ENCODE measurements around the gene CABP2.
"Not testable (repeated sequence)": the region's sequence is repeated elsewhere in the genome, so short reads cannot be mapped to it uniquely, and the experiment has no call there.

CABP2 gene

DNA sequence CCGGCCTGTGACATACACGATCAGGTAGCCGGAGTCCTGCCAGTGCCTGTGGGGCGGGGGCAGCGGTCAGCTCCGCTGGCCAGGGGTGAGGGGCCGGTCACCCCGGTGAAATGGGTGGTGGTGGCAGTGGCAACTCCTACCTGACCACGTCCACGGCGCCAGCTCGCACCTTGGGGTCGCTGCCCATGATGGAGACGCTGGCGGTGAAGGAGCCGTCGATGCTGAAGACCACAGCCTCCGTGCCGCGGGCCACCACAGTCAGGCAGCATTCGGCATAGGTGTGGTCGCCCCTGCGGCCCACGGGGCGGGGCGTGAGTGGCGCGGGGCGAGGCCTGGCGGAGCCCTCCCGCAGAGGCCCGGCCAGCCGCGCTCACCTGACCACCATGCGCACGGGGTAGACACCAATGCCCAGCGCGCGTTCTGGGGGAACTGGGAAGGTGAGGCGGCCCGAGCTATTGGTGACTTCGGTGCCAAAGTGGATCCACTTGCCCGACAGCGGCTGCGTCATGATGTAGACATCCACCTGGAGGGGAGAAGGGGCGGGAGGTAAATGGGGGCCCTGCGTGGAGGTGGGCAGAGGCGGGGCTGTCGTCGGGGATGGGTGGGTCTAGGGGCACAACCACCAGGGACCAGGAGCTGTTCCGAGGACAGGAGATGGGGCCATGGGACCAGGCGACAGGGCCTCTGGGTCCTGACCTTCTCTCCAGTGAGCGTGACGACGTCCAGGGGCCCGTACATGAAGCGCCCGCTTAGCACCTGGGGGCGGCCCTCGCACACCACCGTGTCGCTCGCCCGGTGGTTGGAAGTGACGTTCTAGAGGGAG is 29.5 kb downstream of the CABP2 start:
- no peak for DNase-seq

DNA sequence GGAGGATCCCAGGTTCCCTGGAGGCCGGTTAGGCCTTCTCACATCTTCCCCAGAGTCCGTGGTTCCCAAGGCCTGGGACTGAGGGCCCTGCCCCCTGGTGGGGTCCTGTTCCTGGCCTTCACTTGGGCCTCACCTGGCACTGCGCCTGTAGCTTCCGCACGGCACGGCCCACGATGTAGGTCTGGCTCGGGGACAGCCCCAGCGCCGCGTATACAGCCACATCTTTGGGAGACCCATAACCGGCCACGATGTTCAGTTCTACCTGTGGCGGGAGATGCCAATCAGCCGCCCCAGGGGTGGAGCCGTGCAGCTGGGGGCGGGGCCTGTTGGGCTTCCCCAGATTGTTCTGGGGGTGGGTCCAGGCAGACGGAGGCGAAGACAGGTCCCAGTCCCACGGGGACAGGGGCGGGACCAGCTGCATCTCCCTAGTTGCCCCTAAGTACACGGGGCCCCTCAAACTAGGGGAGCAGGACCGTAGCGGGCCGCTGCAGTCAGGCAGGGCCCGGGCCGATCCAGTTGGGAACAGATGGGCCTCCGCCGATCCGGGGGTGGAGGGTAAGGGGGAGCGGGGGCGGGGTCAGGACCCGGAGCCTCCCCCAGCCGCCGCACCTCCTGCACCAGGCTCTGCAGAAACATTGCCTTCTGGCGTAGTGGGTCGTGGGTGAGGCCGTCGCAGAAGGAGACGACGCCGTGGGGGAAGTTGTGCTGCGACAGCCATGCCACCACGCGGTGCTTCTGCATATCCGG is 30.3 kb downstream of the CABP2 start:
- no peak for DNase-seq

DNA sequence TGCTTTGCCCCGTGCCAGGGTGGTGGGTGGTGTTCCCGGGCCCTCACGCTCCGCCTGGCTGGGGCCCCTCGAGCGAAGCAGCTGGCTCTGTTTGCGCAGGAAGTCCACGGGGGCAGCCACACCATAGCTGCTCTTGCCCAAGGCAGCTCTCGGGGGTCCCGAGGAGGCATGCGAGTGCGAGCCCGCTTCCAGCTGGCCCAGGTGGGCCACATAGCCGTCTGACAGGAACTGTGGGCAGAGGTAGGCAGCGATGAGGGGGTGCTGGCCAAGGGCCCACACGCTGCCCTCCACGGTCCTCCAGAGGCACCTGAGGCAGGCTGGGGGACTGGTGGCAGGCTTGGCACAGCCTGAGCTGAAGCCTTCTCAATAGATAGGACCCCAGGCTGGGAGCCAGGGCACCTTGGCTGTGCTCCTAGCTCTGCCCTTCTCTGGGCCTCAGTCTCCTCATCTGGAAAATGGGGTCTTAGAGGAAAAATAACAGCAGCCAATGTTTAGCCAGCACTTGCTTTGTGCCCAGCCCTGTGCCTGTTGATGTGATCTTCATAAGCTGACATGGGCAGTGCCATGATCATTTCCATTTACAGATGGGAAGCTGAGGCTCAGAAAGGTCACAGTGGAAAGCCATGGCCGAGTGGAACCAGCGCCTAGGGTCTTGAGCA is 31.0 kb downstream of the CABP2 start:
- no peak for DNase-seq

DNA sequence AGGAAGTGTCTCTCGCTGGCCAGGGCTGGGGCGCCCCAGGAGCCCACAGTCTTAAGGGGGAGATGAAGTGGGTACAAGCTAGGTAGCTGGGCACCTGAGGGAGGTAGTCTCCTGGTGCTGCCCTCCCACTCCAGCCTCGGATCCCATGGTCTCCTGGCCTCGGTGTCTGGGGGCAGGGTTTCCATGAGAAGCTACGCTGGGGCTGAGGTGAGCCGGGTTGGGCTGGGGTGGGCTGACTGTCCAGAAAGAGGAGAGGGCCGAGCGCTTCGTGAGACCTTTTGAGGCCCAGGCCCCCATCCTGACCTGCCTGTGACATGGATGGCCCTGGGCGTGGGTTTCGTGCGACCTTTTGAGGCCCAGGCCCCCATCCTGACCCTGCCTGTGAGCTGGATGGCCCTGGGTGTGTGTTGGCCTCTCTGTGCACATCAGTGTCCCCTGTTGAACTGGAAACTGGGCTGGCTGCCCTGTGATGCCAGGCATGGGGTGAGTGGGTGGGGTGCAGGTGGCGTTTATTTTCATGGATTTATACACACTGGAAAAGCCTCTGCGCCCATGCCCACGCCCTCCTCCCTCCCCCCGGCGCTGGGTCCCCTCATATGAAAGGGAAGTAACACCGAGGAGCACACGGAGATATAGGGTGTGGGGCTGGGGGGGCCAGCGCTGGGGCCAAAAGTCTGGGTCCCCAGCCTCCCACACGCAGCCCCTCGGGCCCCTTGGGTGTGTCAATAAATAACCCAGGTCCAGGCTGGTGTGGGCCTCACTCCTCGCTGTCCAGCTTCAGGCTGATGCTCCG is 31.8 kb downstream of the CABP2 start:
- DNase-seq, result no peak

DNA sequence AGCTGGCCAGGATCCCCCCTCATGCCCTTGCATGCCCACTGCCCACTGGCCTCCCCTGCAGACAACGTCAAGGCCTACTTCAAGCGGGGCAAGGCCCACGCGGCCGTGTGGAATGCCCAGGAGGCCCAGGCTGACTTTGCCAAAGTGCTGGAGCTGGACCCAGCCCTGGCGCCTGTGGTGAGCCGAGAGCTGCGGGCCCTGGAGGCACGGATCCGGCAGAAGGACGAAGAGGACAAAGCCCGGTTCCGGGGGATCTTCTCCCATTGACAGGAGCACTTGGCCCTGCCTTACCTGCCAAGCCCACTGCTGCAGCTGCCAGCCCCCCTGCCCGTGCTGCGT is 32.5 kb downstream of the CABP2 start:
- DNase-seq, result no peak

DNA sequence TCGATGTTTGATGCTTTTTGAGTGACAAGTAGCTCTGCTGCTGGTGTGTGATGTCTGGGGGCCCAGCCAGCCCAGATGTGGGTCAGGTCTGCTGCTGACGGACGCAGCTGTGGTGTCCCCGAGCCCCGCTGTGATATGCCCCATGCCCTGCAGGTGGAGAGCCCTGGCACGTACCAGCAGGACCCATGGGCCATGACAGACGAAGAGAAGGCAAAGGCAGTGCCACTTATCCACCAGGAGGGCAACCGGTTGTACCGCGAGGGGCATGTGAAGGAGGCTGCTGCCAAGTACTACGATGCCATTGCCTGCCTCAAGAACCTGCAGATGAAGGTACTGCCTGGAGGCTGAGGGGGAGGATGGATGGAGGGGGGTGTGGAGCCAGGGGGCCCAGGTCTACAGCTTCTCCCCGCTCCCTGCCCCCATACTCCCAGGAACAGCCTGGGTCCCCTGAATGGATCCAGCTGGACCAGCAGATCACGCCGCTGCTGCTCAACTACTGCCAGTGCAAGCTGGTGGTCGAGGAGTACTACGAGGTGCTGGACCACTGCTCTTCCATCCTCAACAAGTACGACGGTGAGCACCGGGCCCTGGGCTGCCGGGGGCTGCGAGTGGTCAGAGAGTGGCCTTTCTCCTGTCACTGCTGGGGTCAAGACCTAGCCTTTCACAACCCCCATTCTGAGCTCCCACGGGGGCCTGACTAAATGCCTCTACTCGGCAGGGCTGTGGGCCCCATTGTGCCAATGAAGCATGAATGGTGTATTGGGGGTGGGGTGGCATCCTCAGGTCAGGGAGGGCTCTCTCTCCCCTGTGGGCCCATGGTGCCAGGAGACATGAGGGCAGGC is 33.1 kb downstream of the CABP2 start:
- no peak for DNase-seq

DNA sequence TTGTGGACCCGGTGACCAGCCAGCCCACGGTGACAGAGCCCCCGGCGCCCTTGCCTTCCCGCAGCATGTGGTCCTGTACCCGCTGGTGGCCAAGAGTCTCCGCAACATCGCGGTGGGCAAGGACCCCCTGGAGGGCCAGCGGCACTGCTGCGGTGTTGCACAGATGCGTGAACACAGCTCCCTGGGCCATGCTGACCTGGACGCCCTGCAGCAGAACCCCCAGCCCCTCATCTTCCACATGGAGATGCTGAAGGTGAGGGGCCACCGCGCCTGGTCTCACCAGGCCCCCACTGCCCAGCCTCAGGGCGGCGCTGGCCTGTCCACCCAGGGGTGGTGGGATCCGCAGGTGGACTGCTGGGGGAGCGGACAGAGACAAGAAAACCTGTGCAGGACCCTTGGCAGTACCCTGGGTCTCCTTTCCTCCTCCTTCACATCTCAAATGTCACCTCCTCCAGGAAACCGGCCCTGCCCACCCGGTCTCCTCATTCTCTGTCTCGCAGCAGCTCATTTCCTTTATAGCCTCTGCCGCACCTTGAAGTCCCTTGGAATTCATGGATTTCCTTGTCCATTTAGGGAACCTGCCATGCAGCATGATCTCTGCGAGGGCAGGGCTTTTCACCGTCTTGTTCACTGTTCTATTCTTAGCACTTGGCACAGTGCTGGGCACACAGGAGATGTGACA is 33.9 kb downstream of the CABP2 start:
- DNase-seq, result no peak

DNA sequence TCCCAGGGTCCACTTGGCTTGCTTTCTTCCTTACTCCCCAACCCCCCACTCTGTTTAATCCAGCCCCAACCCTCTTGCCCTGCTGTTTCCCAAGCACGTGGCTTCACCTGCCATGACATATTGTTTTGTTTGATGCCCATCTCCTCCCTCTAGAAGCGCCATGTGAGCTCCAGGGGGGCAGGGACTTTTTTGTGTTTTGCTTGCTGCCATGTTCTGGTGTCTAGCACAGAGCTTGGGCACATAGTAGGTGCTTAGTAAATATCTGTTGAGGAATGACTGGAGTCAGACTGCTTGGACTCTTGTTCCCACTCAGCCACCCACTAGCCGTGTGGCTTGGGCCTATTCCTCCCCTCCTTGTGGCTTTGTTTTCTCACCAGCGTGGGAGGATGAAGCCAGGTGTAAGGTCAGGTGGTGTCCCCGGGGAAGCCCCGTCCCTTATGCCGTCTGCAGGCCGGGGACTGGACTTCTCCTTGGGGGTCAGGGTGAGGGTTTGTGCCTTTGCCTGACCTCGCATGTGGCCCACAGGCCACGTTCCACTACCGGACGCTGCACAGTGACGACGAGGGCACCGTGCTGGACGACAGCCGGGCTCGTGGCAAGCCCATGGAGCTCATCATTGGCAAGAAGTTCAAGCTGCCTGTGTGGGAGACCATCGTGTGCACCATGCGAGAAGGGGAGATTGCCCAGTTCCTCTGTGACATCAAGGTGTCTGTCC is 36.6 kb downstream of the CABP2 start:
- no peak for DNase-seq

DNA sequence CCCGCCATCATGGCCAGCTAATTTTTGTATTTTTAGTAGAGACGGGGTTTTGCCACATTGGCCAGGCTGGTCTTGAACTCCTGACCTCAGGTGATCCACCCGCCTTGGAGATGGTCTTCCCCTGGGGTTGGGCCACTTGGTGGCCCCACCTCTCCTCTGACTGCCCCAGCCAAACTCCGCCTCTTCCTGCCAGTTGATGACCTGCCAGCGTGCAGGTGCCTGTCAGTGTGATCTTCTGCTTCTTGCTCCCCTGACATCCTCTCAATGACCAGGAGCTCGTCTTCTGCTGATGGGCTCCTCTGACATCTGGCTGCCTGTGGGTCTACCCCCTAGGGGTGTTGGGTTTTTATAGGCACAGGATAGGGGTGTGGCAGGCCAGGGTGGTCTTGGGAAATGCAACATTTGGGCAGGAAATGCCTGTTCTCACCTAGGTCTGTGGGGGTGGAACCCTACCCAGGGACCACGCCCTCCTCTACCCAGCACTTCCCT is 37.3 kb downstream of the CABP2 start:
- DNase-seq, result not testable (repeated sequence)

DNA sequence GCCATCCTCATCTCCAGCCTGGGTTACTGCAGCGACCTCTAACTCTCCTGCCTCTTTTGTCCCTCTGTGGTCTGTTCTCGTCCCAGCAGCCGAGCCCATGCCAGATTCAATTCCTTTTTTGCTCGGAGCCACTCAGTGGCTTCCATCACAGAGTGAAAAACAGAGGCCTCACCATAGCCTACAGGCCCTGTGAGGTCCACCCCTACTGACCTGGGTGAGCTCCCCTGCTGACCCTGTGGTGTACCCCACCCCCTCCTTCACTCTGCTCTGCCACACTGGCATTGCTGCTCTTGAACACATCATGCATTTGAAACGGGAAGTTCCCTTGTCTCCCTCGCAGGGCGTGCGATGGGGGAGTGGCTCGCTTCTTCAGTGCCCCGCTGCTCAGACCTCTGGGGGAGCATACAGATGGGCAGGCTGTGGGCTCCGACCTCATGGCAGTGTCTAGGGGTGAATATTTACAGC is 38.4 kb downstream of the CABP2 start:
- DNase-seq, result no peak

DNA sequence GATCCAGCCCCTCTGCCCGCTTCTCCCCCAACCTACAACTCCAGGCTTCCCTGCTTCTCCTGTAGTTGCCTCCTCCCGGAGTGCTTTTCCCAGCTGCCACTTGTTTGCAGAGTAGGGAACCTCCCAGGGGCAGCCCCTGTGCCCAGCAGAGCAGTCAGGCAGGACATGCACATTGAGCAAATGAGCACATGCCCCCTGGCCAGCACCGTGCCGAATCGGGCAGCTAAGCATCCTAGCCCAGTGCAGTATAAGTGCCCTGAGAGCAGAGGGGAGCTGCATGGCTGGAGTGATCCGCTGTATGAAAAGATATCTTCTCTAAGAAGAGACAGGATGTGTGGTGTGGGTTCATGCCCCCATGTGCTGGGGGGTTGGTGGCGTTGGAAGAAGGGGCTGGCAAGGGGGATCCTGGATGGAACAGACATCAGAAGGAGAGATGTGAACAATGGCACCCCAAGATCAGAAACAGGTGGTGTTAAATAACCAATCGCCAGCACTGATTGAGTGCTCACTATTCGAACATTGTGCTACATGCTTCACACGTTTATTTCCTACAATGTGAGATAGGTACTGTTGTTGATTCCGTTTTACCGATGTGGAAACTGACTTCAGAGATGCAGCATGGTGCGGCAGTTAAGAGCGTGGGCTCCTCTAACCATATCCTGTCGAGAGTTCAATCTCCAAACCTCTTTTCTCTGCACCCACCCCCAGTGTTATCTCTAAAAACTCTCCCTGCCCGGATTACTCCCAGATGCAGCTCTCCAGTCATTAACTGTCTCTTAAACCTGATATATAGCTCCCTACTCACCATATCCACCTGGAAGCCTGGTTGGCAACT is 39.2 kb downstream of the CABP2 start:
- DNase-seq, result no peak

DNA sequence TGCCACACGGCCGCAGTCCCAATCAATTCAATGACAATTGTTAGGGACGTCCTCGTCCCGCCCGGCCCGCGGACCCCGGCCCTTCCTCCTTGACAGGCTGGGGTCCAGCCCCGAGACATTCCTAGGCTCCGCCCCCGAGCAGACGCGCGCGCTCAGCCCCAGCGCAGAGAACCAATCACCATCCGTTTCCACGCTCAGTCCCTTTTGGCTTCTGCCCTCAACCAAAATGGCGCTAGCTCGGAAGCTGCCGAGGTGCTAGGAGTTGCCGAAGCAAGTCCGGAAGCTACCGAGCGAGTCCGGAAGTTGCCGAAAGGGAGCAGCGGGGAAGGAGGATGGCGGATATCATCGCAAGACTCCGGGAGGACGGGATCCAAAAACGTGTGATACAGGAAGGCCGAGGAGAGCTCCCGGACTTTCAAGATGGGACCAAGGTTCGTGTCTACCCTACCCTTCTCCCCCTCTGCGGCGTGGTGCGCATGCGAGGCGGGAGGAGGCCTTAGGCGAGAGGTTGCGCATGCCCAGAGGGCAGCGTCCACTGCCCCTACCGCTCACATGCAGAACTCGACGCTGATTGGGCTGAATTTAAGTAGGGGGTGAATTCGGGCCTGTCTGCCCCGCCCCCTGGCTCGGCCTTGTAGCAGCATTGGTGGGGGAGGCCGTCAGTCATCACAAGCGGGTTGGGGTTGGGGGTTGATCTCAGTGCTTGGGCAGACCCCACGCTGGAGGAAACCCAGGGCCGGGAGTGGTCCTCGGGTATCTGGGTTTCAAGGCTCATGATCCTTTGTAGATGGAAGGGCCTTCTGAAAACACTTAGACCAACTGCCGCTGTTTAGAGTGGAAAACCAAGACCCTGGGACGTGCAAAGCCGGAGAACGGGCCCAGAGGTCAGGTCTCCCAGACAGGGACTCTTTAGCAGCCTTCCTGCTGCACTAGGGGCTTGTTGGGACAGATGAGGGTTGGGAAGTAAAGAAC is 40.1 kb downstream of the CABP2 start, which contains the start of gene AIP:
TSS of gene AIP (plus strand) at position 200 of the 972 bp plus-strand sequence. CDS start at position 333, 133 bp downstream.
- peak; percentile 97 for DNase-seq

DNA sequence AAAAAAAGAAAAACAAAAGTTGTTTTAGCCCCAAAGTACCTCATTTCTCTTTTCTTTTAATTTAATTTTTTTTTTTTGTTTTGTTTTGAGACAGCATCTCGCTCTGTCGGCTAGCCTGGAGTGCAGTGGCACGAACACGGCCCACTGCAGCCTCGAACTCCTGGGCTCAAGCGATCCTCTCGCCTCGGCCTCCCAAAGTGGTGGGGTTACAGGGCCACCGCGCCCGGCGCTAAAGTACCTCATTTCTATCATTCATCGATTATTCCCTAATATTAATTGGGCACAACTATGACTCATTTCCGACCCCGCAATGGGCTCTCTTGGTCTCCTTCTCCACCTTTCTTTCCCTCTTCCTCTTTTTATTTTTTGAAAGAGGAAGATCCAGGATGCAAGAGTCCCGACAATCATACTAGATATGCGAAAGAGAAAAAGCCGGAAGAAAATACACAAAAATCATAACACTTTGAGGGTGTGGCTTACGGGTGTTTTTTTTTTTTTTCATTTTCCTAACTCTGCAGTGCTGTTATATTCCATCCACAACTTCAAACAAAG is 40.9 kb downstream of the CABP2 start:
- no peak for DNase-seq

DNA sequence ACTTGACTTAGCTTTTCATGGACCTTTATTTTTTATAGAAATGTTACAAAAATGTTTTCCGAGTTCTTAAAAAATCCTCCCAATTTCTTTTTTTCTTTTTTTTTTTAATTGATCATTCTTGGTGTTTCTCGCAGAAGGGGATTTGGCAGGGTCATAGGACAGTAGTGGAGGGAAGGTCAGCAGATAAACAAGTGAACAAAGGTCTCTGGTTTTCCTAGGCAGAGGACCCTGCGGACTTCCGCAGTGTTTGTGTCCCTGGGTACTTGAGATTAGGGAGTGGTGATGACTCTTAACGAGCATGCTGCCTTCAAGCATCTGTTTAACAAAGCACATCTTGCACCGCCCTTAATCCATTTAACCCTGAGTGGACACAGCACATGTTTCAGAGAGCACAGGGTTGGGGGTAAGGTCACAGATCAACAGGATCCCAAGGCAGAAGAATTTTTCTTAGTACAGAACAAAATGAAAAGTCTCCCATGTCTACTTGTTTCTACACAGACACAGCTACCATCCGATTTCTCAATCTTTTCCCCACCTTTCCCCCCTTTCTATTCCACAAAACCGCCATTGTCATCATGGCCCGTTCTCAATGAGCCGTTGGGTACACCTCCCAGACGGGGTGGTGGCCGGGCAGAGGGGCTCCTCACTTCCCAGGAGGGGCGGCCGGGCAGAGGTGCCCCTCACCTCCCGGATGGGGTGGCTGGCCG is 45.7 kb downstream of the CABP2 start:
- DNase-seq, result not testable (repeated sequence)

DNA sequence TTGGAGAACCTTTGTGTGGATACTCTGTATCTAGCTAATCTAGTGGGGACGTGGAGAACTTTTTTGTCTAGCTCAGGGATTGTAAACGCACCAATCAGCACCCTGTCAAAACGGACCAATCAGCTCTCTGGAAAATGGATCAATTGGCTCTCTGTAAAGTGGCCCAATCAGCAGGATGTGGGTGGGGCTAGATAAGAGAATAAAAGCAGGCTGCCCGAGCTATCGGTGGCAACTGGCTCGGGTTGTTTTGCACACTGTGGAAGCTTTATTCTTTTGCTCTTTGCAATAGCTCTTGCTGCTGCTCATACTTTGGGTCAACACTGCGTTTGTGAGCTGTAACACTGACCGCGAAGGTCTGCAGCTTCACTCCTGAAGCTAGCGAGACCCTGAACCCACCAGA is 46.6 kb downstream of the CABP2 start:
- DNase-seq, result not testable (repeated sequence)

DNA sequence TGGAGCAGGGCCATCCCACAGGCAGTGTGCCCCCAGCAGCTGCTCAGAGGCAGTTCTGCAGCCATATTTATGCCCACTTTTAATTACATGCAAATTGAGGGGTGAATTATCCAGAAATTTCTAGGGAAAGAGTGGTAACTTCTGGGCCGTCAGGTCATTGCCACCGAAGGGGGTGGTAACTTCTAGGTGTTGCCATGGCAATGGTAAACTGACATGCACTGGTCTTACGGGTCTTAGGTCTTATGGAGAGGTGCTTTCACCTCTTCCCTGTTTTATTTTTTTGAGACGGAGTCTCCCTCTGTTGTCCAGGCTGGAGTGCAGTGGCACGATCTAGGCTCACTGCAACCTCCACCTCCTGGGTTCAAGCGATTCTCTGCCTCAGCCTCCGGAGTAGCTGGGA is 50.4 kb downstream of the CABP2 start:
- DNase-seq, result no peak

DNA sequence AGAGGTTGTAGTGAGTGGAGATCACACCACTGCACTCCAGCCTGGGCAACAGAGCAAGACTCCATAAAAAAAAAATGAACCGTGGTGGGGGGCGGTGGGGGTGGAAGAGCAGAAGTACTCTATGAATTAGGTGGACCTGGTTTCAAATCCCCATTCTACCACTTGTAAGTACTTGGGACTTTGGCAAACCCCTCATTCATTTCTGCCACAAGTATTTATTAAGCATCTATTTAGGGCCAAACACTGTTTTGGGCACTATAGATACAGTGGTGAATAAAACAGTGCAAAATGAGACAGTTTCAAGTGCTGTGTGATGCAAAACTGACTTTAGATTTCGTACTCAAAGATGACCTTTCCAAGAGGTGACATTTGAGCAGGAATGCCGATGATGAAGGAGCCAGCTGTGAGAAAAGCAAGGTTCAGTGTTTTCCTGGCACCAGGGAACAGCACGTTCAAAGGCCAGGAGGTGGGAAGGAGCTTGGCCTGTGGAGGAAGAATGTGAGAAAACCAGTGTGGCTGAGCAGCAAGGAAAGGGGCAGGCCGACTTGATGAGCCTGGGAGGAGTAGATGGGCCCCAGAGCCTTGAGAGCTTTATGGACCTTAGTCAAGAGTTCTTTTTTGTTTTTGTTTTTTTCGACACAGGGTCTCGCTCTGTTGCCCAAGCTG is 52.8 kb downstream of the CABP2 start:
- DNase-seq, result no peak

All from kidney glomerular epithelial cell (primary cell).